ENCODE results near the gene SMLR1. TPM values are rescaled to one million over a fixed set of nuclear protein-coding genes. Genes with fewer than 3 reads are reported as not detected.

Gene SMLR1
- total RNA-seq, 1 experiment from 2014 or later = not detected

GRCh38 chr6:130839379-130839778 lies 12.2 kb downstream of the SMLR1 start:
- ChIA-PET CTCF (no interaction called here), RAD21 (ENCODE audit: low non-redundant PET in 1 of 2, low total read pairs in 2 of 2, uncharacterized antibody in 2 of 2, unreplicated experiment in 2 of 2) (no interaction called here), POLR2A (no interaction called here)
- no peaks in the 10 kb centered on the region for H3K9me2 ChIP-seq (ENCODE audit: insufficient read depth)
- no peak overlapping the region for H3K27ac ChIP-seq (ENCODE audit: low read depth, low read length)
- H3K27me3 ChIP-seq (ENCODE audit: insufficient read depth, low read length) = no peaks in the 10 kb centered on the region
- ATAC-seq = no peak
- no peaks in the 10 kb centered on the region for H4K20me1 ChIP-seq (ENCODE audit: insufficient read depth)
- H2AFZ ChIP-seq (ENCODE audit: low read depth, low read length, poor library complexity, severe bottlenecking) = no peak overlapping the region
- H3K9ac ChIP-seq (ENCODE audit: low read length) = no peak overlapping the region
- intact Hi-C loops (cut with micrococcal nuclease) = no loop called here
- H3K4me3 ChIP-seq (replicated peaks in 1 of 2; ENCODE audit: low read depth in 1 of 2, low read length in 2 of 2) = no peak overlapping the region
- H3K79me2 ChIP-seq (ENCODE audit: insufficient read depth, low read length) = no peaks in the 10 kb centered on the region
- TF ChIP-seq RAD21 (IDR thresholded peaks at IDR 0.05; ENCODE audit: low read depth) = no peak
- TF ChIP-seq SRF (IDR thresholded peaks at IDR 0.05; ENCODE audit: low read depth) = no peak
- TF ChIP-seq REST (IDR thresholded peaks at IDR 0.05; ENCODE audit: low read depth) = no peak
- no peak for TF ChIP-seq JUND (IDR thresholded peaks at IDR 0.05)
- no peak for TF ChIP-seq ELF1 (IDR thresholded peaks at IDR 0.05; ENCODE audit: borderline replicate concordance, low read depth)
- no peak for TF ChIP-seq POLR2AphosphoS5 (IDR thresholded peaks at IDR 0.05; ENCODE audit: low read depth, low read length)
- no peak for TF ChIP-seq CTCF (IDR thresholded peaks at IDR 0.05 in 2 of 3, conservative IDR thresholded peaks at IDR 0.05 in 1 of 3; ENCODE audit: borderline replicate concordance in 1 of 3, insufficient read depth in 1 of 3, low read depth in 2 of 3, low read length in 2 of 3)
- TF ChIP-seq FOSL1 (IDR thresholded peaks at IDR 0.05; ENCODE audit: low read depth) = no peak
- TF ChIP-seq CBX3 (IDR thresholded peaks at IDR 0.05; ENCODE audit: low read depth) = no peak
- TF ChIP-seq SP1 (IDR thresholded peaks at IDR 0.05; ENCODE audit: low read depth) = no peak
- TF ChIP-seq ZNF274 (IDR thresholded peaks at IDR 0.05; ENCODE audit: low read depth, low read length) = no peak
- no peak for TF ChIP-seq ATF3 (IDR thresholded peaks at IDR 0.05)
- no peak for TF ChIP-seq ZFX (IDR thresholded peaks at IDR 0.05)
- TF ChIP-seq EZH2phosphoT487 (IDR thresholded peaks at IDR 0.05; ENCODE audit: borderline replicate concordance) = no peak
- no peak for TF ChIP-seq YY1 (IDR thresholded peaks at IDR 0.05; ENCODE audit: extremely low read depth, insufficient replicate concordance, low read depth, low read length)
- TF ChIP-seq EZH2 (IDR thresholded peaks at IDR 0.05) = no peak
- TF ChIP-seq CEBPB (IDR thresholded peaks at IDR 0.05; ENCODE audit: low read depth) = no peak
- DNase-seq (ENCODE audit: low read depth, low spot score) = no peak
- H3K4me1 ChIP-seq (ENCODE audit: control insufficient read depth in 1 of 2, insufficient read depth in 2 of 2, low read length in 2 of 2) = no peaks in the 10 kb centered on the region
- no peak overlapping the region for H3K4me2 ChIP-seq (ENCODE audit: low read length)
- no peaks in the 10 kb centered on the region for H3K36me3 ChIP-seq (ENCODE audit: control insufficient read depth in 1 of 2, insufficient read depth in 2 of 2, low read length in 2 of 2)
- BruUV-seq (replicated peaks) = no TSS peak
- no peaks in the 10 kb centered on the region for H3K9me3 ChIP-seq (ENCODE audit: control insufficient read depth in 1 of 2, insufficient read depth in 1 of 2, low read depth in 1 of 2, low read length in 2 of 2)

Measured in HCT116 (cell line).